ENCODE results near the gene NABP1. TPM values are rescaled to one million over a fixed set of nuclear protein-coding genes. Genes with fewer than 3 reads are reported as not detected.
A peak's percentile ranks its signal among the peaks of the same experiment; 100 is the strongest.

The NABP1 gene
- total RNA-seq, 1 donor from 2014 or later = 86.0 TPM

- no peak for DNase-seq
- no peaks in the 10 kb centered on the region for H3K36me3 Mint-ChIP-seq (ENCODE audit: low read depth)
These were observed 40.5 kb upstream of the NABP1 start for GRCh38 chr2:191637182-191638078.

GRCh38 chr2:191638079-191638801 is 39.7 kb upstream of the NABP1 start:
- POLR2A ChIA-PET = interaction anchor here (0.6 to 2.2 kb wide), 11 partner anchors 12 to 72 kb away, joined by 3 to 27 read pairs (median 4); partner anchors contain the start of gene NABP1
- H3K4me1 Mint-ChIP-seq = peaks cover 30% of the 10 kb centered on the region
- no peaks in the 10 kb centered on the region for H3K27me3 Mint-ChIP-seq
- DNase-seq = no peak
- no peaks in the 10 kb centered on the region for H3K9me3 Mint-ChIP-seq
- CTCF ChIA-PET = interaction anchor here (1.2 to 1.3 kb wide), 2 partner anchors 20 to 71 kb away, joined by 3 to 4 read pairs; no protein-coding TSS in a partner anchor
- H3K36me3 Mint-ChIP-seq (ENCODE audit: low read depth) = no peaks in the 10 kb centered on the region
- no peak for TF ChIP-seq CTCF (IDR thresholded peaks at IDR 0.05)
- peak overlapping the region; percentile 38 for H3K27ac Mint-ChIP-seq
- H3K4me3 Mint-ChIP-seq = no peak overlapping the region
- ATAC-seq (ENCODE audit: low read depth) = peak; percentile 21
- intact Hi-C loops (cut with micrococcal nuclease) = loop anchor here (2.0 to 5.0 kb wide), 2 partner anchors 13 to 39 kb away; partner anchors contain the start of gene NABP1

More at GRCh38 chr2:191637182-191638078, 40.5 kb upstream of the NABP1 start:
- Mint-ChIP-seq H3K9me3 (no peaks in the 10 kb centered on the region), H3K4me1 (peaks cover 30% of the 10 kb centered on the region), H3K27me3 (no peaks in the 10 kb centered on the region), H3K27ac (peak overlapping the region; percentile 38), H3K4me3 (no peak overlapping the region)
- no peak for TF ChIP-seq CTCF (IDR thresholded peaks at IDR 0.05)
- ChIA-PET POLR2A (interaction anchor here (0.6 to 2.2 kb wide), 11 partner anchors 11 to 72 kb away, joined by 3 to 27 read pairs (median 4); partner anchors contain the start of gene NABP1), CTCF (interaction anchor here (1.3 kb wide), 1 partner anchor 19 kb away, joined by 4 read pairs; no protein-coding TSS in a partner anchor)
- peak; percentile 54 for ATAC-seq (ENCODE audit: low read depth)
- intact Hi-C loops (cut with micrococcal nuclease) = loop anchor here (2.0 to 5.0 kb wide), 2 partner anchors 13 to 40 kb away; partner anchors contain the start of gene NABP1

GRCh38 chr2:191638802-191639172 is 39.1 kb upstream of the NABP1 start:
- H3K4me3 Mint-ChIP-seq = no peak overlapping the region
- no peak overlapping the region for H3K27ac Mint-ChIP-seq
- intact Hi-C loops (cut with micrococcal nuclease) = loop anchor here (2.0 to 5.0 kb wide), 2 partner anchors 14 to 39 kb away; partner anchors contain the start of gene NABP1
- DNase-seq (no peak), ATAC-seq (ENCODE audit: low read depth) (no peak)
- no peaks in the 10 kb centered on the region for H3K36me3 Mint-ChIP-seq (ENCODE audit: low read depth)
- H3K27me3 Mint-ChIP-seq = no peaks in the 10 kb centered on the region
- H3K9me3 Mint-ChIP-seq = no peaks in the 10 kb centered on the region
- TF ChIP-seq CTCF (IDR thresholded peaks at IDR 0.05) = no peak
- ChIA-PET CTCF (interaction anchor here (1.2 kb wide), 1 partner anchor 72 kb away, joined by 3 read pairs; no protein-coding TSS in a partner anchor), POLR2A (interaction anchor here (1.2 to 2.2 kb wide), 6 partner anchors 12 to 50 kb away, joined by 4 to 27 read pairs (median 8); partner anchors contain the start of gene NABP1)
- peaks cover 30% of the 10 kb centered on the region for H3K4me1 Mint-ChIP-seq

- ChIA-PET POLR2A (interaction anchor here (1.2 kb wide), 1 partner anchor 36 kb away, joined by 8 read pairs; the partner anchor contains the start of gene NABP1), CTCF (no interaction called here)
- no peak for DNase-seq
- H3K27me3 Mint-ChIP-seq = no peaks in the 10 kb centered on the region
- no peak overlapping the region for H3K4me3 Mint-ChIP-seq
- ATAC-seq (ENCODE audit: low read depth) = no peak
- no peak for TF ChIP-seq CTCF (IDR thresholded peaks at IDR 0.05)
- H3K36me3 Mint-ChIP-seq (ENCODE audit: low read depth) = no peaks in the 10 kb centered on the region
- intact Hi-C loops (cut with micrococcal nuclease) = no loop called here
- H3K4me1 Mint-ChIP-seq = peaks cover 21% of the 10 kb centered on the region
- H3K9me3 Mint-ChIP-seq = no peaks in the 10 kb centered on the region
- H3K27ac Mint-ChIP-seq = no peak overlapping the region
These were observed 36.3 kb upstream of the NABP1 start for GRCh38 chr2:191641609-191642008.

All from activated B cell treated with CpG ODN at 0.5 μM for 24 hours (primary cell).